Measurements from ENCODE around the gene BEST2. TPM values are rescaled to one million over a fixed set of nuclear protein-coding genes. Genes with fewer than 3 reads are reported as not detected.

The BEST2 gene
- total RNA-seq, 1 donor from 2014 or later, result not detected

- Histone ChIP-seq H3K27ac (no peak overlapping the region), H3K36me3 (peaks cover 20% of the 10 kb centered on the region), H3K4me3 (no peak overlapping the region), H3K27me3 (peaks cover 7% of the 10 kb centered on the region), H3K4me1 (peaks cover 8% of the 10 kb centered on the region), H3K9me3 (no peaks in the 10 kb centered on the region)
- ATAC-seq, result no peak
- DNase-seq, result no peak
- no peak for TF ChIP-seq CTCF (IDR thresholded peaks at IDR 0.05)
- intact Hi-C loops (cut with DNase I), result no loop called here
Measured at GRCh38 chr19:12750851-12751250, 740 bp upstream of the BEST2 start.

GRCh38 chr19:12752056-12752781, 628 bp downstream of the BEST2 start:
- DNase-seq (no peak), ATAC-seq (no peak)
- H3K27me3 ChIP-seq, result peaks cover 7% of the 10 kb centered on the region
- no peak overlapping the region for H3K27ac ChIP-seq
- no peaks in the 10 kb centered on the region for H3K9me3 ChIP-seq
- intact Hi-C loops (cut with DNase I), result no loop called here
- TF ChIP-seq CTCF (IDR thresholded peaks at IDR 0.05), result no peak
- peaks cover 9% of the 10 kb centered on the region for H3K36me3 ChIP-seq
- no peak overlapping the region for H3K4me3 ChIP-seq
- peaks cover 10% of the 10 kb centered on the region for H3K4me1 ChIP-seq

- Histone ChIP-seq H3K27ac (no peak overlapping the region), H3K27me3 (peaks cover 7% of the 10 kb centered on the region), H3K4me1 (peaks cover 18% of the 10 kb centered on the region), H3K4me3 (no peak overlapping the region), H3K36me3 (no peaks in the 10 kb centered on the region), H3K9me3 (no peaks in the 10 kb centered on the region)
- intact Hi-C loops (cut with DNase I), result no loop called here
- DNase-seq, result no peak
- ATAC-seq, result no peak
- TF ChIP-seq CTCF (IDR thresholded peaks at IDR 0.05), result no peak
Measured at GRCh38 chr19:12754465-12755196, 3.0 kb downstream of the BEST2 start.

GRCh38 chr19:12756150-12756883, 4.7 kb downstream of the BEST2 start:
- ATAC-seq, result no peak
- intact Hi-C loops (cut with DNase I), result no loop called here
- Histone ChIP-seq H3K4me3 (no peak overlapping the region), H3K9me3 (no peaks in the 10 kb centered on the region), H3K36me3 (no peaks in the 10 kb centered on the region), H3K27ac (no peak overlapping the region), H3K4me1 (peaks cover 10% of the 10 kb centered on the region), H3K27me3 (peaks cover 7% of the 10 kb centered on the region)
- DNase-seq, result no peak
- no peak for TF ChIP-seq CTCF (IDR thresholded peaks at IDR 0.05)

GRCh38 chr19:12757544-12758274, 6.1 kb downstream of the BEST2 start:
- intact Hi-C loops (cut with DNase I), result no loop called here

More at GRCh38 chr19:12757544-12758274, 6.1 kb downstream of the BEST2 start:
- ATAC-seq, result peak; percentile 94
- Histone ChIP-seq H3K4me1 (peaks cover 10% of the 10 kb centered on the region), H3K9me3 (no peaks in the 10 kb centered on the region), H3K4me3 (peak overlapping the region; percentile 39), H3K27me3 (peaks cover 4% of the 10 kb centered on the region), H3K36me3 (peaks cover 4% of the 10 kb centered on the region), H3K27ac (no peak overlapping the region)
- peak; percentile 94 for TF ChIP-seq CTCF (IDR thresholded peaks at IDR 0.05)
- peak; percentile 86 for DNase-seq
